HK-2 (cell line): ENCODE measurements around the gene SAMSN1.

Experiments used
- DNase-seq: peaks from one replicate; pipeline ENCODE4 v3.0.0-alpha.2; 2018; ENCODE audit not compliant: unreplicated experiment

SAMSN1 gene

DNA sequence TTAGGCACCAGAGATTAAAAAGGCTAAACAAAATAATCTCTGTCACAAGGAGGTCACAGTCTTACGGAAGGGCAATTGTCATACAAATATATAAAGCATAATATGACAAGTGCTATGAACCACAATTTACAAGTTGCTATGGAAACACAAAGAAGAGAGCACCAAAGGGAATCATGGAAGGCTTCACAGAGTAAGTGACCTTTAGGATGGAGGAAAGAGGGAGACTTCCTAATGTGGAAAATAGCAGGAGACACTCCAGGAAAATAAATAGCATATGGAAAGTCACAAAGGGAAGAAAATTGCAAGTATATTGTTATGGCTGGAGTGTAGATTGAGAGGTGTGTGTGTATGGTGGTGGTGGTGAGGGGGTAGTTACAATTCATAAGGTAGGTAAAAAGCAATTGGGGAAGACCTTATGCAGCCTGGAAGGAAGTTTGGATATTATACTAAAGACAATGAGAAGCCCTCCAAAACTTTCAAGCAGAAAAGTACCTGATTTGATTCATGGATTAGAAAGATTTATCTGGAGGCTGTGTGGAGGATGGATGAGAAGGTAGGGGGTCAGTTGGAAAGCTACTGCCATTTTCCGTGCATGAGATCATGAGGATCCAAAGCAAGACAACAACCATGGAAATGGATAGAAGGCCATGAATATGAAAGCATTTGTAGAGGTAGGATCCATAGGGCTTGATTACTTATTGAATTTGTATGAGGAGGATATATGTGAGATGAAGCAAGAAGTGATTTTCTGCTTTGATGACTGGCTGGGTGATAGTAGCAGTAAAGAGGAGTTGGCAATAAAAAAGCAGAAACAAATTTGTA is 61.7 kb downstream of the SAMSN1 start:
- no peak for DNase-seq

DNA sequence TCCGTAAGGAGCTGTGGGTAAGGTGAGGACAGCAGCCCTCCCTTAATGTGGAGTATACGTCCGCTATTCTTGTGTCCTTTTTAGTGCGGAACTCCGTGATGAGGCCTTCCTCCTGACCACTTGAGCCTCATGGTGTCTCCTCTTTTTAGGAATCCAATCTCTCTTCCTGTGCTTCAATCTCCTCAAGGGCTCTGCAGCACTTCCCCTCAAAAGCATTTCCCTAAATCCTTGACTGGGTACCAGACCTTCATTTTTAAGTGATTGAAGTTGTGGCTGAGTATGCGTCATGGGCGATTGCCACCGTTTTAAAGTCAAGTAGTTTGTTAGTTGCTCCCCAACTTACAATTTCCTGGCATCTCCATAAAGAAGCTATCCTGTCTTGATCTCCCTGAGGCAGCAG is 62.8 kb downstream of the SAMSN1 start:
- DNase-seq, result no peak

DNA sequence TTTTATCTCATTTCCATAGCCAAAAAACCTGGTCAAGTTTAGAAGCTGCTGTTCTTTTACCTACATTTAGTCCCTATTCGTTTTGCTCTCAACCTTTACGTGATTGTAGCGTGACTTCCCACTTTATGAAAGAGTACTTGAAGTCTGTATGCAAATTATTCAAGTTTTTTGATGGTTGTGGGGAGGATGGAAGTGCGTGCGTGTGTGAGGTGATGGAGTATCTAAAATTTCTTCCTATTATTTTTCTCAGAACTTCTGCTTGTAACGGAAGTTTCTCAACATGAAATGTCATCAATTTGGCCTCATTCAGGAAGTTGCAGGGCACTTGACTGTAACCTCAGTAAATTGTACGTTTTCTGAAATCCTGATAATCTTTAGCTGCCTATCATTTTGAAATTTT is 64.0 kb downstream of the SAMSN1 start:
- no peak for DNase-seq

DNA sequence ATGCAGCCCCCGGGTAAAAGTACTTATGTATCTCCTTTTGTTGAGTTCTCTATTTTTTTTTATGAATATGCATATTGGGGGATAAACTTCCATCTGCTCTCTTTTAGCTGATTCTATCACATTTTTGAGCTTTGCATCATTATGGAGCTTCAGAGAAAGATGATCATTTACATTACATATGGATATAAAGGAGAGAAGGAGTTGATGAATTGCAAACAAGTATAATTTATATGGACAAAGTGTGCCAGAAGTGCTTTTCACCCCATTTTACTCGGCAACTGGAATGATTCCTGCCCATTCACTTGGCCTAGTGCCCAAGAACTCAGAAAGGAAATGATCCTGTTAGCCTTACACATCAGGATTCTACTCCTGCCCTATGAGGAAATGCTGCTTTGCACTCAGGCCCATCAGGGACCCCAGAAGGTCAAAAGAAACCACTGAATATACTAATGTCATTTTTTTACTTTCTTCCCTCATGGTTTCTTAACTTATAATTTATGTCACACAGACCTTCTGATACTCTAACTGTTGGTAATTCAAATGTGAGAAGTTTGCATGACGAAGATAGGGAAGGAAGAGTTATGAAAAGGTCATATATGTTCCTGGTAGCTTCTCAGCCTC is 65.6 kb downstream of the SAMSN1 start:
- no peak for DNase-seq

DNA sequence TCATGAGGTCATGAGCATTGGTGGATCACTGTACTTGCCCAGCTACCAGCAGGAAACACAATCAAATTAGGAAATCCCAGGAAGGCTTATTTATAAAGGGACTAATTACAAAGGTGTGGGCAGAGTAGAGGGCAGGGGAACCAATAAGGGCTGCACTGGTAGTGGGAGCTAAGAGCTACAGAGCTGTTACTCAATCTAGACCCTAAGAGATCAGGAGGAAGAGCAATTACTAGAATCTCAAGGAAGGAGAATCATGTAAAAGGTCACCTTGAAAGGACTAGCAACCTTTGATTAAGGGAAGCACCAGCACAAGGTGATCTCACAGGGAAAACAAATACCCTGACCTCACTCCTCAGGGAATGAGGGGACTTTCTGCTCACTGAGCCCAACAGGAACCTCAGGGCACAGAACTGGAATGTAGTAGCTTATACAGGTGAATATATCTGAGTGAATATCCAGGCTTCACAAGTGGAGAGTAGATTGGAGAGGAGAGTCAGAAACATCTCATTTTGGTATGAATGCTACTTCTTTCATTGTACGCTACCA is 66.8 kb downstream of the SAMSN1 start:
- no peak for DNase-seq

DNA sequence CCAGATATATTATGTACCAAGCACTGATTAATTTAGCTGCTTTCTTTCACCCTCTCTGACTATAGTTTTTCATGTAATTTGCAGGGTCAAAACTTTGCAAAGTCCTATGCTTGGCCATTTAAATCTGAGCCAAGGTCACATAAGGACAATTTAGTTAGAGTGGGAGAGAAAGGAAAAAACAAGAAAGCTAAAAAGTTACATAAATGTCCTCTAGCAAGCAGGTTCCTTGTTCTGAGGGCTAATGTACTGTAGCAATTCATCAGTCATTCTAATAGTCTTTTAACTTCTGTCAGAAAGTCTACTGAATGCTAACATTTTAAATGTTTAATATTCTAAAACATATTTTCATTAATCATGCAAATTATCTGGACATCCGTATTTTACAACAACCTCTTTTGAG is 68.3 kb downstream of the SAMSN1 start:
- DNase-seq, result no peak

DNA sequence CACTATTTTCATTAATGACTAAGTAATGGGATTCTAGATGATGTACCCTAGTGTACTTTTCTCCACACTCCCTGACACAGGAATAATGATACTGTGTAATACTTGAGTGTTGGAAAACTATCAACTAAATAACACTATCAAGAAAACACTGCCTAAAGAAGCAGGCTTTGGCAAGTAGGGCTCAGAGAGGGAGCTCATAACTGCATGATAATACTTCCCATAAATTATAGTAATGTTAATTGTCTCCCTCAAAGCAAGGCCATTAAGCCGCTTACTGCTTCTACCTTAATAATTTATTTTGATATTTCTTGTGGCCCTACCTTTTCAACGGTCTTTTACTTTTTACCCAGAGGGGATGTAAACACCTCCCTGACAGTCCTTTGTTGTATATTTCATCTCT is 69.0 kb downstream of the SAMSN1 start:
- no peak for DNase-seq

DNA sequence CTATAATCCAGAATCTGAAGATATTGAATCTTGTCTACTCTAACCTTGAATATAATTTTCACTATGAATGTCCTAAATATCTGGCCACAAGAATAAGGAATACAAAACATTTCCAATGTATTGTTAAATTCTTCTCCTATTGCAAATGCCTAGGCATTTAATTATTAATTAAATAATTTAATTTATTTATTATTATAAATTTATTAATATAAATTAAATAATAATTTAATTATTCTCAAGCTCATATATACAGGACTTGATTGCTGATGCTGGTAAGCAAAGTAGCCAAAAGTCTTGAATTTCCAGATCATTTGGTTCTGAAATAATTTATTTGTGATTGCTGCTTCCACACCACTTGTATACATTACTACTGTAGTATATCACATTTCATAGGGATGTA is 71.1 kb downstream of the SAMSN1 start:
- DNase-seq, result no peak

DNA sequence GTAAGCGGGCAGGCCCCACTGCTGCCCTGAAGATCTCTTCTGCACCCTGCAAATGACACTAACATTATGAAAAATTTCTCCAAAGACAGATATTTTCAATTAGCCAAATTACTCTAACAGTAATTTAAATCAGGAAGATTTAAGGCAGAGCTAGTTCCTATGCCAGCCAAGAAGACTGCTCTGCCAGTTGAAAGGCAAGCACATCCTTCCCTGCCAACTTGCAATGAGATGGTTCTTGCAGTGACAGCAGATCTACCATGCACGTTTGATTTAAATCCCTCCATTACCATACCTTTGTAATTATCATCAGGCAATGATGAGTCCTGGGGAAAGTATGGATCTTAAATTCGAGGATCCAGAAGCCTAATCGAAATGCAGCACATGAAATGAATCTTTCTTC is 76.5 kb downstream of the SAMSN1 start:
- no peak for DNase-seq

DNA sequence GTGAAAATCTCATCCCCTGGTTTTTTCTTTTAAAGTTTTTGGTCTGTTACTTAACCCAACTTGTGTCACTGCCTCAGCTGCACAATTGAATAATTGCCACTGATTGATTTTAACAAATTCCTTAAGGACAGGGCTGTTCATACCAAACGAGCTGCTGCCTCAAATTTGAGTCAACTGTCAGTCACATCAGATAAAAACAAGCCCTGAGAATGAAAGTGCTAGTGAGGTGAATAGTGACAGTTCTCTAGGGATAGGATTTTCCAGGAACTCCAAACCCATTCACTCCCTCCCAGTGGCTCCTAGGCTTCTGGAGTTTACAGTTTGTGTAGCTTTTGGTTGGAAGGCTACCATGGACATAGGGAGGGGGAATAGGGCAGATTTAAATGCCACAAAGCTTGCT is 79.4 kb downstream of the SAMSN1 start:
- no peak for DNase-seq

DNA sequence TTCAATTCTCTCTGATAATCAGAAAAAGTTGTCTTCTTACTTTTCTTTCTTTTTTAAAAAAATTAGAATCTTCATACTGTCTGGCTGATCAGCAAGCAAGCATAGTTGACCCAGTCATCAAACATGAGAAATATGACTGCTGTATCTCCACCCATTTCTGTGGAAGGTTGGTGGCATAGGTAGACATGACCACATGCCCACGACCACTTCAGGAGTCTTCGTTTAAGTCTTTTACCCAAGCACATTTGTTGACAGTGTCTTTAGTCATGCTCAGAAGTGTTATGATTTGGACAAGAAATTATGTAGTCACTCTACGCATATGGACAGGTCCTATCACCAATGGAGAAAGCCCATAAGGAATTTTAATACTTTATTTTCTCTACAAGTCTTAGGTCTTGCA is 88.4 kb downstream of the SAMSN1 start:
- DNase-seq, result no peak

DNA sequence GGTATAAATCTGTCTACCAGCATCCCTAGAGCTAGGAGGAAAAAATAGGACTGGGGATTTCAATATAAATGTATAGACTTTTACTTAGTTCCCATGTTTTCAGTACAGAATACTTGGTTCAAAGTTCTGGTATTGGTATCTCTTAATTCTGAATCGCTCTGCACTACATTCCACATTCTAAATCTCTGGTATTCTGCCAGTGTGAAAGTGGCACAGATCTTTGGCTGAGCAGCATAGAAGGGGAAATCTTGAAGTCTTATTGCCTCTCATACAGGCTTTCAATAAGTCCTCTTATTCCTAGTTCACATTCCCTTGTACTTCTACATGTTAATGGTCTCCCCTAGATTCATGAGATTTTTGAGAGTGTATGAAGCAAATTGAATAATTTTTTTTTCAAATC is 89.2 kb downstream of the SAMSN1 start:
- DNase-seq, result no peak

DNA sequence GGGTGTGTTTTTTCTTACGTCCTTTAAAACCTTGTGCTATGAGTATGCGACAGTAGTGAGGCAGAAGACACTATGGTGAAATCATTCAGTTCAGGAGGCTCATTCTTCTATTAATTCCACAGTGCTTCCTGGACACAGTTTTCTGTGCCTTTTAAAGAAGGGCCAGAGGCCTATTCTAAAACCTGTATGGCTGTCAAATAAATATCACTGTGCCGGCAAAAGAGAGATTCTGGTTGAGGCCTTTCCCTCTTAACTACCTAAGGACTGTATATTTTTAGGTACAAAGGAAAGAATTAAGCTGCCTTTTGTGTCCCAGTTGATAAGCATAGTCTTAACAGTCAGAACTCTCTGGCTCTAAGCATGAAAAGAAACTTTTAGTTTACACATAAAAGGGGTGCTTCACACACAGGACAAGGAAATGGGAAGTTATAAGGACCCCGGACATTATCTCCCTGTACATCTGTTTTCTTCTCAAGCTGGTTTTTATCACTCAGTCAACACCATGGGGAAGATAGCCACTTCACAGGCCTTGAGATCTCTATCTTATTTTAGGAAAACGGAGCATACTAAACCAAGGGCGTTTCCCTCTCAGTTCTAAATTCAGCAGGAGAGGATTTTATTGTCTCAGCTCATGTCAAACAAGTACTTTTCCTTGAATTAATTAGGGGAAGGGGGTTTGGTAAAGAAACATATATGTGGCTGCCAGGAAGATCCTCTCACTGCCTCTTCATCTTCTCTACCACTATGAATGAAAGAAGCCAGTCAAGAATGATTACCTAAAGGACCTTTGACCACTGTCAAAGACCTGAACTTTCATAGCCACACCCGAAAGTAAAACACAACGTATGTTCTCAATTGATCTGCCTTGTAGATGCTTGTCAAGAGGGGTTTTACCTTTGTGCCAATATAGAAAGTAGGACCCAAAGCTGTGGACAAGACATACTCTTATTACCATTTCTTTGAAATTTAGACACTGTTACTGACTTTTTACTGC is 91.8 kb downstream of the SAMSN1 start:
- DNase-seq, result no peak

DNA sequence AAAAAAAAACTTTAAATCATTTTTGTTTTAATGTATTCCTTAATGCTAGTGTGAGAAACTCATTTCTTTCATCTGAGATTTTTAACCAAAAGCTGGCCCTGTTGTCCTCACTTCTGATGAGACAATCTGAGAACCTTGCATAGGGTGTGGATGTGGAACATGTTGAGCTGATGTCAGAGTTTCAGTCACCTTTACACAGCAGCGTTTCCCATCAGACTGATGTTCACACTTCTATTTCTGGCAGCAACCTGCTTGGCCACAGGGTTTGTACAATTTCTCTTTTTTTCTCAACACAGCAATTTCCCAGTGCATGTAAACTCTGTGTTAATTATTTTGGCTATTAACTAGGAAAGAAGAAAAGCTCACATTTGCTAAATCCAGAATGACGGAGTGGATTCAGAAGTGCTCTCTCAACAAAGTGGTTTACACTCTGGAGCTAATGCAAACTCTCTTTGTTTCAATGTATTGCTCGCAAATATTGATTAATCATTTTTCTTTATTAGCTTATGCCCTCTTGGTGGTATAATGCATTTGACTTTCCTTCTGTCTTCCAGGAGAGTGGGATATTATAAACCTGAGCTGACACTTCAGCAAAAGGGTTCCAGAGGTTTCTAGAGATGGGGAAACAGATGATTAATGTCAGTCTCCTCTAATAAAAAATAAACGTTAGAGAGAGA is 92.6 kb downstream of the SAMSN1 start:
- no peak for DNase-seq

DNA sequence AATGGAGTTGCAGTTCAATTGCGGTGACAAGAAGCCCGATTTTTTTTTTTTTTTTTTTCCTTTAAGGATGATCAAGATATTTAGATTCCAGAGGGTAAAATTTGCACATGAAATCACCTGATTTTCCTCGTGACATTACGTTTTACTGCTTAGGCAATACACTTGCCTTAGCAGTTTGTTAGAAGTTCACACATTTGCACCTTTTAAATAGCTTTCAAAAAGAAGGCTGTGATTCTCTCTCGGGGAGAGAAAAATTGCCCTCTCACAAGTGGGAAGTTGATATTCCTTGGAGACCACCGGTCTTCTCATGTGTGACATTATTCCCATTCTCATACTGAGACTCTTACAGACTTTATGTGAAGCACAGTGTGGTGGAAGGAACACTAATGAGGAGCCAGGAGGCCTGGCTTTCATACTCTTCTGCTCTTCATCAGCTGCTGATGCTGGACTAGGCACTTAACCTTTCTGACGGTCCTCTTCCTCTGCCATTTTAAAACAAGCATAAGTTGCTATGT is 93.3 kb downstream of the SAMSN1 start:
- DNase-seq, result no peak

DNA sequence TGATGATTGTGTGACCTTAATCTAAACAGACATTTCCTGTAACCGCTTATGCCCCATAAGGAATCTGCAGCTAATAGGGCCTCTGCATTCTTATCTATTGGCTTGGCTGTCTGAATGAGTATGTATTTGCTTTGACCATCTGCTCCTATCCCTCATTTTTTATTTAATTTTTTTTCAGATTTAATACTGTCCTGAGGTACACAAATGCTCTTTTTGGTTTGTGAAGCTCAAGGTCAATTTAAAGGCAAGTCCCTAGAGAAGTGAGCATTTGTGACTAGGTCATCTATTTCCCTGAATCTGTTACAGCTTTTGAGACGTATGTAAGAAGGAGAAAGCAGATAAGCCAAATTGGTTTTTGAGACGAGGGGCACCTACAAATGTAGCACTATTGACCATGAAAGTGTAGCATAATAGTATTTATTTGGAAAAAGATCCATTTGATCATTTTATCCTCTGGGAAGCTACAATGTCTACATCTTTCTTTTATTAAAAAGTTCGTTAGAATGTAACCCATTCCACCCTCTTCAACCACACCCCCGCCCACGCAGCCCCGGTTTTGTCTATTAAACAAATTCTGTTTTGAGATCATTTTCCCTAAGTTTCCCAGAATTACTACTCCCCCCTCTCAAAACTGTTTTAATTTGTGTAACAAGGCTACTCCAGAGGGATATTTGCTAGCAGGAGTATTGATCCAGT is 93.9 kb downstream of the SAMSN1 start:
- DNase-seq, result no peak

DNA sequence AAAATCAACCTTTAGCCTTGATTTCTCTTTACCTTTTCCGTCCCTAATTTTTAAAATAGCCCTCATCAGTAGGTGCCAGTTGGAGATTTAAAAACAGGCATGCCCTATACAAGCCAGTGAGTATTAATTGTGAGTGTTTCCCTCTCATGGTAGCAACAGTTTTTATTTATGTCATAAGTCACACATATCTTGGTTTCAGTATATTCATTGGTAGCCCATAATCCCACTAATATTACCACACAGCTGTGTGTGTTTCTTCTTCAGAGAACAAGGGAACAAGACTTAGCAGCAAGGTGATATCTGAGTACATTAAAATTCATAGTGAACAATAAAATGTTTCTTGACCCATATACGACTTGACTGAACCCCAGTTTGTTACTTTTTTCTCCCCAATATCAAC is 94.6 kb downstream of the SAMSN1 start:
- DNase-seq, result no peak

DNA sequence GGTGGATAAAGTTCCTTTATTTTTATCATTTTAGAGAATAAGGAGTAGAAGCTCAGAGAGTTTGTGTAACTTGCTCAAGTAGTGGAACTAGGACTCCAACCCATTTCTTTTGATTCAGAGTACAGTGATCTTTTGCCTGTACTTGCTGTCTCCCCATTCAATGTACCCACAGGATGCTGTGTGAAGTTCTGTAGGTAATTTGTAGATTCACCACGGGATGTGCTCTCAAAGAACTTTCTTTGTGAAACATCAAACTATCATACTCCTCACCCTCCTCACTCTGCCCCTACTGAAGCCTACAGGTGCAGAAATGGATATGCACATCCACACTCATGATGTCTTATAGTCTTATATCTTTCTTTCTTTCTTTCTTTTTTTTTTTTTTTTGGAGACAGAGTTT is 97.3 kb downstream of the SAMSN1 start:
- DNase-seq, result no peak

DNA sequence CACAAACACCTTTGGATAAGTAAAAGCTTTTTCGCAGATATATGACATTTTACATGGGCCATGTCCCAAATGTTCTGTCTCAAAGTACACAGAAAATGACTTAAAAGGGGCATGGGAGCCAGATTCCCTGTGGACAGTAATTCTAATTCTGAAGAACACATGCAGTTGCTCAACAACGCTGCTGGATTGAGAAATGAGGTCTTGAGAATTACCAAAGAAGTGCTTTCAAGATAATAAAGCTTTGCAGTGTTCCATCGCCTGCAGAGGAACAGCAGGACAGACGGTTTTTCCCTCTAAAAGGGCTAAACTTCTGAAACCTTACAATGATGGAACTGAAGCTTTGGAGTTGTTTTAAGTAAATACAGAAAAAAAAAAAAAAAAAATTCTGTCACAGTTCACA is 107.9 kb downstream of the SAMSN1 start:
- no peak for DNase-seq

DNA sequence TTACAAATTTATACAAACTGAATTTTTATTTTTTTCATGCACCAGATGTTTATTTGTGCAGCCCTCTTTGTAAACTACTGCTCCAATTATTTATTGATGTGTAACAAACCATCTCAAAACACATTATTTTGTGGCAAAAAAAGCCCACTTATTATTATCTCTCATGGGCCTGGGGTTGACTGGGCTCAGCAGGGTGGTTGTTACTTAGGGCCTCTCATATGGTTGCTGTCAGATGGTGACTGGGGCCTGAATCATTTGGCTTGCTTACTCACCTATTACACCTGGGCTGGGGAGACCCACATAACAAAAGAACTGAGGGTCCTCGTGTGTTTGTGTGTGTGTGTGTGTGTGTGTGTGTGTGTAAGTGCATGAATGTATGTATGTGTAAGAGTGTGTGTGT is 110.7 kb downstream of the SAMSN1 start:
- no peak for DNase-seq
